Right lung (tissue), 5 donors: Measurements from ENCODE around the gene PTPN14. TPM values are rescaled to one million over a fixed set of nuclear protein-coding genes. Genes with fewer than 3 reads are reported as not detected.

Source experiments
- DNase-seq, 2 donors: peaks; one replicate each; pipeline ENCODE4 v3.0.0-alpha.2; 2013
- polyA plus RNA-seq, 5 donors: library from polyadenylated mRNA; unstranded; fragments of 120-200 nt; gene quantifications; one replicate each; pipeline versions ENCODE4 v1.2.1 to v1.2.3, GENCODE V29; 2013; ENCODE audit warnings: inconsistent platforms in 1 of 5, low replicate concordance in 1 of 5; ENCODE audit not compliant: insufficient read length in 5 of 5, insufficient read depth in 1 of 5

PTPN14 gene
- polyA plus RNA-seq, 5 donors = 10.3 to 16.9 (median 15.4) TPM

- no peak for DNase-seq
These were observed 74.2 kb downstream of the PTPN14 start for GRCh38 chr1:214476986-214477870.

- DNase-seq = no peak
These were observed 75.0 kb downstream of the PTPN14 start for GRCh38 chr1:214476229-214476985.

- no peak for DNase-seq
These were observed 75.7 kb downstream of the PTPN14 start for GRCh38 chr1:214475746-214476145.

GRCh38 chr1:214475331-214475730 lies 76.1 kb downstream of the PTPN14 start:
- DNase-seq = no peak

- DNase-seq = no peak
These were observed 76.9 kb downstream of the PTPN14 start for GRCh38 chr1:214474467-214474866.

- no peak for DNase-seq
These were observed 77.5 kb downstream of the PTPN14 start for GRCh38 chr1:214473862-214474261.

GRCh38 chr1:214473387-214473786 lies 78.0 kb downstream of the PTPN14 start:
- peak in 1 of 2 donors; percentile 6 for DNase-seq

- DNase-seq = no peak
These were observed 79.0 kb downstream of the PTPN14 start for GRCh38 chr1:214472364-214472763.

GRCh38 chr1:214471458-214471857 lies 79.9 kb downstream of the PTPN14 start:
- DNase-seq = no peak

- DNase-seq = no peak
These were observed 81.3 kb downstream of the PTPN14 start for GRCh38 chr1:214470132-214470531.

GRCh38 chr1:214469290-214469689 lies 82.1 kb downstream of the PTPN14 start:
- DNase-seq = no peak

- no peak for DNase-seq
These were observed 84.3 kb downstream of the PTPN14 start for GRCh38 chr1:214467078-214467585.

- no peak for DNase-seq
These were observed 84.9 kb downstream of the PTPN14 start for GRCh38 chr1:214466403-214467077.

- DNase-seq = no peak
These were observed 86.7 kb downstream of the PTPN14 start for GRCh38 chr1:214464445-214465287.

- no peak for DNase-seq
These were observed 87.8 kb downstream of the PTPN14 start for GRCh38 chr1:214463596-214463995.

- DNase-seq = no peak
These were observed 88.5 kb downstream of the PTPN14 start for GRCh38 chr1:214462882-214463281.

- DNase-seq = no peak
These were observed 90.1 kb downstream of the PTPN14 start for GRCh38 chr1:214461305-214461704.

GRCh38 chr1:214460304-214460916 lies 91.0 kb downstream of the PTPN14 start:
- no peak for DNase-seq

GRCh38 chr1:214459895-214460294 lies 91.5 kb downstream of the PTPN14 start:
- no peak for DNase-seq

GRCh38 chr1:214458541-214458940 lies 92.9 kb downstream of the PTPN14 start:
- DNase-seq = no peak
